Keratinocyte (primary cell): ENCODE measurements around the gene PMEPA1. TPM values are rescaled to one million over a fixed set of nuclear protein-coding genes. Genes with fewer than 3 reads are reported as not detected.

Experiments used
- DNase-seq: peaks from one replicate; pipeline ENCODE4 v3.0.0-alpha.2; 2011; ENCODE audit warnings: low read depth, missing footprints, low spot score
- FAIRE-seq: peaks from 2 replicates; lab custom pipeline; 2011; peaks lifted over from hg19 to GRCh38; lab: Jason Lieb, UNC
- H2AFZ ChIP-seq: 2 replicates; pipeline ENCODE4 v1.6.0; 2012; ENCODE audit warnings: low read length, control low read depth, inconsistent platforms; ENCODE audit not compliant: control insufficient read depth
- H3K27ac ChIP-seq: 2 replicates; pipeline ENCODE4 v1.5.1; 2011; ENCODE audit warnings: low read length; ENCODE audit not compliant: control insufficient read depth, insufficient read depth
- H3K27me3 ChIP-seq: 3 replicates; pipeline ENCODE4 v1.6.0; 2011; ENCODE audit warnings: low read length; ENCODE audit not compliant: control insufficient read depth, insufficient read depth; ENCODE audit errors: extremely low read depth
- H3K36me3 ChIP-seq, 2 experiments: 2 replicates in 1 of 2; 3 replicates in 1 of 2; pipeline ENCODE4 v1.5.1; 2011; ENCODE audit warnings: low read length in 2 of 2, mild to moderate bottlenecking in 1 of 2; ENCODE audit not compliant: control insufficient read depth in 2 of 2, insufficient read depth in 2 of 2; ENCODE audit errors: extremely low read depth in 1 of 2
- H3K4me1 ChIP-seq: 3 replicates; pipeline ENCODE4 v1.5.1; 2011; ENCODE audit warnings: low read length; ENCODE audit not compliant: control insufficient read depth, insufficient read depth; ENCODE audit errors: extremely low read depth
- H3K4me2 ChIP-seq: 3 replicates; pipeline ENCODE4 v1.6.0; 2011; ENCODE audit warnings: low read depth, low read length; ENCODE audit not compliant: control insufficient read depth, insufficient read depth; ENCODE audit errors: extremely low read depth
- H3K4me3 ChIP-seq, 3 experiments: fragments of 200-600 bp in 1 of 3; sonication (generic) in 1 of 3; 2 replicates in 2 of 3; 3 replicates in 1 of 3; pipeline ENCODE4 v1.5.1; 2011 to 2016; ENCODE audit warnings: low read length in 3 of 3, mild to moderate bottlenecking in 3 of 3, control low read depth in 2 of 3, inconsistent platforms in 1 of 3, low read depth in 1 of 3, mixed read lengths in 1 of 3, mixed run types in 1 of 3, moderate library complexity in 1 of 3; ENCODE audit not compliant: control insufficient read depth in 2 of 3, insufficient read depth in 2 of 3; ENCODE audit errors: extremely low read depth in 1 of 3
- H3K79me2 ChIP-seq: 2 replicates; pipeline ENCODE4 v1.6.0; 2012; ENCODE audit warnings: low read length; ENCODE audit not compliant: control insufficient read depth, insufficient read depth
- H3K9ac ChIP-seq: 3 replicates; pipeline ENCODE4 v1.6.0; 2011; ENCODE audit warnings: low read length; ENCODE audit not compliant: control insufficient read depth, insufficient read depth; ENCODE audit errors: extremely low read depth
- H3K9me1 ChIP-seq: 3 replicates; pipeline ENCODE4 v1.6.0; 2011; ENCODE audit warnings: low read length; ENCODE audit not compliant: control insufficient read depth, insufficient read depth; ENCODE audit errors: extremely low read depth
- H3K9me3 ChIP-seq: 2 replicates; pipeline ENCODE4 v1.5.1; 2012; ENCODE audit warnings: low read depth, low read length; ENCODE audit not compliant: control insufficient read depth
- H4K20me1 ChIP-seq: 3 replicates; pipeline ENCODE4 v1.6.0; 2011; ENCODE audit warnings: low read length; ENCODE audit not compliant: control insufficient read depth, insufficient read depth; ENCODE audit errors: extremely low read depth
- EZH2 ChIP-seq: IDR thresholded peaks from one replicate; pipeline ENCODE4 v1.6.1; 2012; ENCODE audit warnings: inconsistent platforms, mild to moderate bottlenecking, low read length, moderate library complexity
- dilution Hi-C: fragments of 300-500 bp; cut with MboI; formaldehyde crosslinking; loops from one replicate; pipeline ENCODE4 v1.7.0; 2020; ENCODE audit warnings: low sequenced_read_pairs; ENCODE audit not compliant: extremely low pct_ligation_motif_present
- polyA plus RNA-seq, 5 experiments: library from polyadenylated mRNA; depleted of rRNA in 3 of 5; stranded (reverse) in 3 of 5; stranded (forward) in 1 of 5; unstranded in 1 of 5; fragments of >200 nt; gene quantifications; 1 replicate in 1 of 5; 2 replicates in 3 of 5; 3 replicates in 1 of 5; pipeline versions ENCODE4 v1.2.1 to v1.2.3, GENCODE V29; 2011 to 2012; ENCODE audit warnings: missing spikeins in 2 of 5, low read depth in 1 of 5, low replicate concordance in 1 of 5
- TF ChIP-seq, protein P1 (sequence below), 3 experiments: IDR thresholded peaks in 1 of 3; conservative IDR thresholded peaks in 1 of 3; optimal IDR thresholded peaks in 1 of 3; 2 replicates in 2 of 3; 3 replicates in 1 of 3; pipeline versions ENCODE3 to v1.5.1; 2011; ENCODE audit warnings: low read length in 3 of 3, mild to moderate bottlenecking in 3 of 3, moderate library complexity in 2 of 3, control low read depth in 1 of 3, inconsistent platforms in 1 of 3; ENCODE audit not compliant: insufficient read depth in 2 of 3; ENCODE audit errors: extremely low read depth in 1 of 3

The PMEPA1 gene
- polyA plus RNA-seq, 1 donor (not counting 4 experiments of a cell fraction or from before 2014, with no cell fraction given), result 29.0 TPM

DNA sequence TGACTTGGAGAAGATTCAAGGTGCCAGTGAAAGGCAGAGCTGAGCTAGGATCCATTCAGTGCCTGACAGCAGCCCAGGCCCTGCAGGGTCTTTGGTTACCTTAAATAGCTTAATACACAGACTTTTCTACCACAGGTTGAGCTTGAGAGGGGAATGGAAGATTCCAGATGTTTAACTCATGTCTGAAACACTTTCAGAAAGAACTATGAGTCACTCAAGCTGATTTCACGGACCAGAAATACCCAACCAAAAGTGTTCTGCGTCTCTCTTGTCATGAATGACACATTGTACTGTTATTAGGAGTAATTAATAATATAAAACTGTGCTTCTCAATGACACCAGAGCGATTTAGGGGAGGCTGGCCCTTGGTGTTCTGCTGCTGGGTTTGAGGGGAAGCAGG, 6.4 kb upstream of the PMEPA1 start:
- no peaks in the 10 kb centered on the region for H3K9me3 ChIP-seq
- no peaks in the 10 kb centered on the region for H3K9me1 ChIP-seq
- no peaks in the 10 kb centered on the region for H3K36me3 ChIP-seq
- dilution Hi-C loops, result no loop called here
- FAIRE-seq, result peak; percentile 44
- H3K27ac ChIP-seq, result peak overlapping the region; percentile 60
- TF ChIP-seq, protein P1, sequence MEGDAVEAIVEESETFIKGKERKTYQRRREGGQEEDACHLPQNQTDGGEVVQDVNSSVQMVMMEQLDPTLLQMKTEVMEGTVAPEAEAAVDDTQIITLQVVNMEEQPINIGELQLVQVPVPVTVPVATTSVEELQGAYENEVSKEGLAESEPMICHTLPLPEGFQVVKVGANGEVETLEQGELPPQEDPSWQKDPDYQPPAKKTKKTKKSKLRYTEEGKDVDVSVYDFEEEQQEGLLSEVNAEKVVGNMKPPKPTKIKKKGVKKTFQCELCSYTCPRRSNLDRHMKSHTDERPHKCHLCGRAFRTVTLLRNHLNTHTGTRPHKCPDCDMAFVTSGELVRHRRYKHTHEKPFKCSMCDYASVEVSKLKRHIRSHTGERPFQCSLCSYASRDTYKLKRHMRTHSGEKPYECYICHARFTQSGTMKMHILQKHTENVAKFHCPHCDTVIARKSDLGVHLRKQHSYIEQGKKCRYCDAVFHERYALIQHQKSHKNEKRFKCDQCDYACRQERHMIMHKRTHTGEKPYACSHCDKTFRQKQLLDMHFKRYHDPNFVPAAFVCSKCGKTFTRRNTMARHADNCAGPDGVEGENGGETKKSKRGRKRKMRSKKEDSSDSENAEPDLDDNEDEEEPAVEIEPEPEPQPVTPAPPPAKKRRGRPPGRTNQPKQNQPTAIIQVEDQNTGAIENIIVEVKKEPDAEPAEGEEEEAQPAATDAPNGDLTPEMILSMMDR (optimal IDR thresholded peaks at IDR 0.05 in 1 of 3, IDR thresholded peaks at IDR 0.05 in 1 of 3, conservative IDR thresholded peaks at IDR 0.05 in 1 of 3; ENCODE audit: extremely low read depth in 1 of 3, insufficient read depth in 2 of 3, low read length in 3 of 3), result no peak
- TF ChIP-seq EZH2, result no peak
- no peaks in the 10 kb centered on the region for H4K20me1 ChIP-seq
- no peak for DNase-seq
- H3K27me3 ChIP-seq, result no peaks in the 10 kb centered on the region
- H3K4me3 ChIP-seq, result peak overlapping the region in 1 of 3 experiments; percentile 3
- H2AFZ ChIP-seq, result no peak overlapping the region
- peak overlapping the region; percentile 13 for H3K4me2 ChIP-seq
- H3K9ac ChIP-seq, result peak overlapping the region; percentile 14
- H3K4me1 ChIP-seq, result peaks cover 59% of the 10 kb centered on the region
- H3K79me2 ChIP-seq, result no peaks in the 10 kb centered on the region

DNA sequence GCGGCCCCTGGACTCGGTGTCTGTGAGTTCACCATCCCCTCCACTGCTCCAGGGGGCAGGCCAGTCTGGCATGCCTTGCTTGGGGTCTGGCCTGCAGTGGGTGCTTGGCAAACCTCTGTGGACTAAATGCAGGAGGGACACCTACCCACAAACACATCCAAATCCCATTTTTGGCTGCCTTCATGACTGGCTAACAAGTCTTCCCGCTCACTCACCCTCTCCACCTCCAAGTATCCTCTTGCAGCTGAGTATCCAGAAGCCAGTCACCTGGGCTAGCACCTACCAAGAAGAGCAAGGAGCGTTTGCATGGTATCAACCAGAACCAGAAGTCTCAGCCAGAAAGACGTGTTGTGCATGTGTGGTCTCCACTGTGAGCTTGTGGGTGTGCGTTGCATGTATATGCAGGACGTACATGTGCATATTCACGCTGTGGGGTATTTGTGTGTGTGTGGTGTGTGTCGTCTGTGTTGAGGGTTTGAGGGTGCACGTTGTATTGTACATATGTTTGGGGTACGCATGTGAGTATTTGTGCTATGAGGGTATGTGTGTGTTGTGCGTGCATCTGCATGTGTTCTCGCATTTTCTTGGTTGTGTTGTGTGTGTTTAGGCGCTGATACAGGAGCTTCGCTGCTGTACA, 5.6 kb upstream of the PMEPA1 start:
- Histone ChIP-seq H4K20me1 (no peaks in the 10 kb centered on the region), H3K79me2 (peaks cover under 1% of the 10 kb centered on the region), H3K36me3 (no peaks in the 10 kb centered on the region), H3K27me3 (no peaks in the 10 kb centered on the region), H3K9me1 (no peaks in the 10 kb centered on the region), H3K9ac (no peak overlapping the region), H3K9me3 (no peaks in the 10 kb centered on the region), H3K4me1 (peaks cover 66% of the 10 kb centered on the region), H3K27ac (peak overlapping the region; percentile 56), H2AFZ (no peak overlapping the region), H3K4me2 (no peak overlapping the region), H3K4me3 (no peak overlapping the region)
- dilution Hi-C loops, result no loop called here
- DNase-seq, result no peak
- no peak for FAIRE-seq
- no peak for TF ChIP-seq EZH2
- TF ChIP-seq, protein P1 (optimal IDR thresholded peaks at IDR 0.05 in 1 of 3, IDR thresholded peaks at IDR 0.05 in 1 of 3, conservative IDR thresholded peaks at IDR 0.05 in 1 of 3; ENCODE audit: extremely low read depth in 1 of 3, insufficient read depth in 2 of 3, low read length in 3 of 3), result no peak
